HEK293 (cell line): ENCODE data around the gene FADD.
A peak's percentile ranks its signal among the peaks of the same experiment; 100 is the strongest.

ENCODE experiments used
- CTCF ChIA-PET: fragments of 350-600 bp; formaldehyde crosslinking; extraction: SDS; loops from one replicate; lab custom pipeline; 2021; ENCODE audit warnings: antibody characterized with exemption; lab: Yijun Ruan, JAX
- POLR2A ChIA-PET: fragments of 300-600 bp; formaldehyde crosslinking; extraction: SDS; loops from one replicate; lab custom pipeline; 2020; ENCODE audit warnings: antibody characterized with exemption, inconsistent platforms; lab: Yijun Ruan, JAX
- H3K27ac ChIP-seq: fragments of 200-500 bp; sonication (Bioruptor generic); 2 replicates; pipeline ENCODE4 v1.5.1; 2014; ENCODE audit warnings: low read depth, low read length, control low read depth, inconsistent platforms; ENCODE audit errors: extremely low read depth
- H3K36me3 ChIP-seq, 2 experiments: fragments of 200-500 bp in 1 of 2; sonication (Bioruptor generic) in 1 of 2; 1 replicate in 1 of 2; 2 replicates in 1 of 2; pipeline ENCODE4 v1.5.1; 2014 to 2017; ENCODE audit warnings: inconsistent platforms in 2 of 2, low read length in 2 of 2; ENCODE audit not compliant: control insufficient read depth in 2 of 2, insufficient read depth in 1 of 2
- H3K4me1 ChIP-seq: fragments of 200-500 bp; sonication (Bioruptor generic); 2 replicates; pipeline ENCODE4 v1.5.1; 2014; ENCODE audit warnings: mild to moderate bottlenecking, low read length, inconsistent platforms; ENCODE audit not compliant: control insufficient read depth, insufficient read depth
- H3K4me3 ChIP-seq: 2 replicates; pipeline ENCODE4 v1.5.1; 2011; ENCODE audit warnings: low read depth, mild to moderate bottlenecking, control low read depth, low read length, moderate library complexity
- H3K9me3 ChIP-seq: fragments of 200-500 bp; sonication (Bioruptor generic); 2 replicates; pipeline ENCODE4 v1.5.1; 2014; ENCODE audit warnings: low read depth, low read length, inconsistent platforms; ENCODE audit not compliant: control insufficient read depth, insufficient read depth
- HIC1 ChIP-seq: fragments of 450-650 bp; formaldehyde crosslinking; IDR thresholded peaks from 2 replicates; pipeline ENCODE4 v1.5.1; 2016; ENCODE audit warnings: missing biosample characterization, missing genetic modification characterization
- HOXA7 ChIP-seq: sonication (generic); formaldehyde crosslinking; IDR thresholded peaks from 2 replicates; pipeline ENCODE4 v1.8.1; 2022; ENCODE audit warnings: missing genetic modification reagents, borderline replicate concordance
- KLF10 ChIP-seq: fragments of 450-650 bp; IDR thresholded peaks from 2 replicates; pipeline ENCODE4 v1.5.1; 2018; ENCODE audit warnings: missing biosample characterization, mild to moderate bottlenecking, missing genetic modification characterization
- ZFHX2 ChIP-seq: fragments of 450-650 bp; formaldehyde crosslinking; conservative IDR thresholded peaks from 2 replicates; pipeline ENCODE4 v1.5.1; 2016; ENCODE audit warnings: missing biosample characterization, missing genetic modification characterization
- ZNF132 ChIP-seq: fragments of 450-650 bp; formaldehyde crosslinking; IDR thresholded peaks from 2 replicates; pipeline ENCODE4 v1.5.1; 2017; ENCODE audit warnings: missing biosample characterization, missing genetic modification characterization, borderline replicate concordance
- ZNF133 ChIP-seq: fragments of 450-650 bp; formaldehyde crosslinking; IDR thresholded peaks from 2 replicates; pipeline ENCODE4 v1.5.1; 2016; ENCODE audit warnings: missing biosample characterization, missing genetic modification characterization
- ZNF19 ChIP-seq: fragments of 450-650 bp; formaldehyde crosslinking; IDR thresholded peaks from 2 replicates; pipeline ENCODE4; 2016; ENCODE audit warnings: missing biosample characterization, missing genetic modification characterization, low read depth
- ZNF311 ChIP-seq: fragments of 450-650 bp; formaldehyde crosslinking; IDR thresholded peaks from 2 replicates; pipeline ENCODE4 v1.5.1; 2017; ENCODE audit warnings: missing biosample characterization, missing genetic modification characterization, borderline replicate concordance
- ZNF423 ChIP-seq: fragments of 450-650 bp; formaldehyde crosslinking; IDR thresholded peaks from 2 replicates; pipeline ENCODE4 v1.5.1; 2016; ENCODE audit warnings: missing biosample characterization, missing genetic modification characterization
- ZNF518A ChIP-seq: fragments of 450-650 bp; formaldehyde crosslinking; conservative IDR thresholded peaks from 2 replicates; pipeline ENCODE4 v1.5.1; 2016; ENCODE audit warnings: low read depth, missing biosample characterization, missing genetic modification characterization
- ZNF670 ChIP-seq: fragments of 450-650 bp; formaldehyde crosslinking; IDR thresholded peaks from 2 replicates; pipeline ENCODE4 v1.5.1; 2016; ENCODE audit warnings: missing biosample characterization, missing genetic modification characterization, low read depth
- ZNF768 ChIP-seq: fragments of 450-650 bp; formaldehyde crosslinking; IDR thresholded peaks from 2 replicates; pipeline ENCODE4 v1.5.1; 2018; ENCODE audit warnings: missing biosample characterization, mild to moderate bottlenecking, missing genetic modification characterization
- TF ChIP-seq, protein P1 (sequence below): fragments of 450-650 bp; formaldehyde crosslinking; IDR thresholded peaks from 2 replicates; pipeline ENCODE4 v1.5.1; 2017; ENCODE audit warnings: missing biosample characterization, missing genetic modification characterization
- TF ChIP-seq, protein P2 (sequence below): fragments of 450-650 bp; IDR thresholded peaks from 2 replicates; pipeline ENCODE4 v1.5.1; 2018; ENCODE audit warnings: missing biosample characterization, missing genetic modification characterization
- TF ChIP-seq, protein P3 (sequence below): fragments of 450-650 bp; formaldehyde crosslinking; IDR thresholded peaks from 2 replicates; pipeline ENCODE4; 2016; ENCODE audit warnings: missing biosample characterization, missing genetic modification characterization
- TF ChIP-seq, protein P4 (sequence below): fragments of 450-650 bp; formaldehyde crosslinking; IDR thresholded peaks from 2 replicates; pipeline ENCODE4 v1.5.1; 2016; ENCODE audit warnings: missing biosample characterization, missing genetic modification characterization, low read depth

Gene FADD

DNA sequence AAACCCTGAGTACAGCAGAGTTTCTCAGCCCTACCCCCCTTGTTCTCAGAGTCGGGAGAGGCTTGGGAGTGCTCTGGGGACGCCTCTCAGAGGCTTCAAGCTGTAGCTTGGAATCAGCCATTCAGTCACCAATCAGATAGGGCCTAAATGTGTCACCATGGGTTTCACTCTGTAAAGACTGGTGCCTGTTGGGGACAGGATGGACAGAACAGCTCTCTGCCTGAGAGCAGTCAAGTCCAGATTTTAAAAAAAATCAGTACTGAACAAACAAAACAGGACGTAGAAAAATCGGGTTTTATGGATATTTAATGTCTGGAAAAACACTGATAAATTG is 1.3 kb downstream of the FADD start:
- peaks cover 3 to 40% of the 10 kb centered on the region in 2 experiments; a peak in 2 of 3 replicates for H3K36me3 ChIP-seq
- H3K4me3 ChIP-seq, result peak overlapping the region; percentile 69
- 0 out of 2 replicates have a peak, but pooled peaks cover 2% of the 10 kb centered on the region for H3K4me1 ChIP-seq
- ChIA-PET CTCF (interaction anchor here (0.6 to 0.9 kb wide), 3 partner anchors 142 to 294 kb away, joined by 3 to 4 read pairs (median 3); no protein-coding TSS in a partner anchor), POLR2A (interaction anchor here (0.5 to 1.6 kb wide), 3 partner anchors 40 to 1248 kb away, joined by 3 to 4 read pairs (median 3); partner anchors contain the start of gene NADSYN1)
- H3K27ac ChIP-seq, result no peak overlapping the region; the same call in 1 of the 2 replicates
- no peak for TF ChIP-seq ZNF423
- no peak for TF ChIP-seq HIC1
- TF ChIP-seq HOXA7, result no peak
- TF ChIP-seq, protein P1, sequence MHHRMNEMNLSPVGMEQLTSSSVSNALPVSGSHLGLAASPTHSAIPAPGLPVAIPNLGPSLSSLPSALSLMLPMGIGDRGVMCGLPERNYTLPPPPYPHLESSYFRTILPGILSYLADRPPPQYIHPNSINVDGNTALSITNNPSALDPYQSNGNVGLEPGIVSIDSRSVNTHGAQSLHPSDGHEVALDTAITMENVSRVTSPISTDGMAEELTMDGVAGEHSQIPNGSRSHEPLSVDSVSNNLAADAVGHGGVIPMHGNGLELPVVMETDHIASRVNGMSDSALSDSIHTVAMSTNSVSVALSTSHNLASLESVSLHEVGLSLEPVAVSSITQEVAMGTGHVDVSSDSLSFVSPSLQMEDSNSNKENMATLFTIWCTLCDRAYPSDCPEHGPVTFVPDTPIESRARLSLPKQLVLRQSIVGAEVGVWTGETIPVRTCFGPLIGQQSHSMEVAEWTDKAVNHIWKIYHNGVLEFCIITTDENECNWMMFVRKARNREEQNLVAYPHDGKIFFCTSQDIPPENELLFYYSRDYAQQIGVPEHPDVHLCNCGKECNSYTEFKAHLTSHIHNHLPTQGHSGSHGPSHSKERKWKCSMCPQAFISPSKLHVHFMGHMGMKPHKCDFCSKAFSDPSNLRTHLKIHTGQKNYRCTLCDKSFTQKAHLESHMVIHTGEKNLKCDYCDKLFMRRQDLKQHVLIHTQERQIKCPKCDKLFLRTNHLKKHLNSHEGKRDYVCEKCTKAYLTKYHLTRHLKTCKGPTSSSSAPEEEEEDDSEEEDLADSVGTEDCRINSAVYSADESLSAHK, result no peak
- no peak for TF ChIP-seq KLF10
- TF ChIP-seq ZNF670 (tag by site-specific recombination), result no peak
- TF ChIP-seq, protein P2, sequence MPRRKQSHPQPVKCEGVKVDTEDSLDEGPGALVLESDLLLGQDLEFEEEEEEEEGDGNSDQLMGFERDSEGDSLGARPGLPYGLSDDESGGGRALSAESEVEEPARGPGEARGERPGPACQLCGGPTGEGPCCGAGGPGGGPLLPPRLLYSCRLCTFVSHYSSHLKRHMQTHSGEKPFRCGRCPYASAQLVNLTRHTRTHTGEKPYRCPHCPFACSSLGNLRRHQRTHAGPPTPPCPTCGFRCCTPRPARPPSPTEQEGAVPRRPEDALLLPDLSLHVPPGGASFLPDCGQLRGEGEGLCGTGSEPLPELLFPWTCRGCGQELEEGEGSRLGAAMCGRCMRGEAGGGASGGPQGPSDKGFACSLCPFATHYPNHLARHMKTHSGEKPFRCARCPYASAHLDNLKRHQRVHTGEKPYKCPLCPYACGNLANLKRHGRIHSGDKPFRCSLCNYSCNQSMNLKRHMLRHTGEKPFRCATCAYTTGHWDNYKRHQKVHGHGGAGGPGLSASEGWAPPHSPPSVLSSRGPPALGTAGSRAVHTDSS (tag by site-specific recombination), result no peak
- no peak for TF ChIP-seq ZNF768
- no peak for TF ChIP-seq ZNF311 (tag by site-specific recombination)
- H3K9me3 ChIP-seq, result no peaks in the 10 kb centered on the region

DNA sequence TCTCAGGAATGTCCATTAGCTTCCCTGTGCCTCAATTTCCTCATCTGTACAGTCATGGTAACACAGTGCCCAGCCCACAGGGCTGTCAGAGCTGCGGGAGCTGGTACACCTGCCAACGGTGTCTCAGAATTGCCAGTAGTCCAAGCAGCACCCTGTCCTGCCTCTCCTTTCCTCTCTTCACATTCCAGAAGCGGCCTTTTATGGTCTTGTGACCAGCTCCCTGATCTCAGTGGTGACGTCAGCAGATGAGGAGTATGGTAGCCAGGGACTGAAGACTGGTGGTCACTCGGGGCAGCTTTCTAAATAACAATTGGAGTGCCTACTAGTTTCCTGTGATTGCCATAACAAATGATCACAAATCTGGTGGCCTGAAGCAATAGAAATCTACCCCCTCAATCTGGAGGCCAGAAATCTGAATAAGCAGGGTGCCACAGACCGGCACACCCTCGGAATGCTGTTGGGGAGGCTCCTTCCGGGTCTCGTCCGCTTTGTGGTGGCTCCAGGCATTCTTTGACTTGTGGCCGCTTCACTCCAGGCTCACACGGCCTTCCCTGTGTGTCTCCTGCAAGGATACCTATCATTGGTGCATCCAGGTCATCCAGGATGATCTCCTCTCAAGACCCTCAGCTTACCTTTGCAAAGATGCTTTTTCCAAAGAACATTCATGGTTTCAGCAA is 2.1 kb downstream of the FADD start:
- CTCF ChIA-PET, result interaction anchor here (0.7 to 0.9 kb wide), 3 partner anchors 9 to 294 kb away, joined by 3 to 4 read pairs (median 3); no protein-coding TSS in a partner anchor
- Histone ChIP-seq H3K4me1 (0 out of 2 replicates have a peak, but pooled peaks cover 2% of the 10 kb centered on the region), H3K4me3 (no peak overlapping the region)
- TF ChIP-seq ZNF518A (tag by site-specific recombination) (no peak), ZNF133 (tag by site-specific recombination) (no peak), ZNF132 (no peak), ZFHX2 (tag by site-specific recombination) (no peak), ZNF19 (no peak)
- TF ChIP-seq, protein P3, sequence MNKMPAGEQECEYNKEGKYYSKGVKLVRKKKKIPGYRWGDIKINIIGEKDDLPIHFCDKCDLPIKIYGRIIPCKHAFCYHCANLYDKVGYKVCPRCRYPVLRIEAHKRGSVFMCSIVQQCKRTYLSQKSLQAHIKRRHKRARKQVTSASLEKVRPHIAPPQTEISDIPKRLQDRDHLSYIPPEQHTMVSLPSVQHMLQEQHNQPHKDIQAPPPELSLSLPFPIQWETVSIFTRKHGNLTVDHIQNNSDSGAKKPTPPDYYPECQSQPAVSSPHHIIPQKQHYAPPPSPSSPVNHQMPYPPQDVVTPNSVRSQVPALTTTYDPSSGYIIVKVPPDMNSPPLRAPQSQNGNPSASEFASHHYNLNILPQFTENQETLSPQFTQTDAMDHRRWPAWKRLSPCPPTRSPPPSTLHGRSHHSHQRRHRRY, result no peak
- TF ChIP-seq, protein P4, sequence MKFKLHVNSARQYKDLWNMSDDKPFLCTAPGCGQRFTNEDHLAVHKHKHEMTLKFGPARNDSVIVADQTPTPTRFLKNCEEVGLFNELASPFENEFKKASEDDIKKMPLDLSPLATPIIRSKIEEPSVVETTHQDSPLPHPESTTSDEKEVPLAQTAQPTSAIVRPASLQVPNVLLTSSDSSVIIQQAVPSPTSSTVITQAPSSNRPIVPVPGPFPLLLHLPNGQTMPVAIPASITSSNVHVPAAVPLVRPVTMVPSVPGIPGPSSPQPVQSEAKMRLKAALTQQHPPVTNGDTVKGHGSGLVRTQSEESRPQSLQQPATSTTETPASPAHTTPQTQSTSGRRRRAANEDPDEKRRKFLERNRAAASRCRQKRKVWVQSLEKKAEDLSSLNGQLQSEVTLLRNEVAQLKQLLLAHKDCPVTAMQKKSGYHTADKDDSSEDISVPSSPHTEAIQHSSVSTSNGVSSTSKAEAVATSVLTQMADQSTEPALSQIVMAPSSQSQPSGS (tag by site-specific recombination), result no peak
- TF ChIP-seq, all 188 proteins: peak for 0
- Histone ChIP-seq H3K36me3 (peaks cover 3 to 40% of the 10 kb centered on the region in 2 experiments; a peak in 2 of 3 replicates), H3K9me3 (no peaks in the 10 kb centered on the region), H3K27ac (no peak overlapping the region)
- POLR2A ChIA-PET, result interaction anchor here (0.5 kb wide), 1 partner anchor 16 kb away, joined by 3 read pairs; no protein-coding TSS in a partner anchor
